K562 (cell line): Measurements from ENCODE around the gene GZMM. TPM values are rescaled to one million over a fixed set of nuclear protein-coding genes. Genes with fewer than 3 reads are reported as not detected.

ENCODE experiments used
- ATAC-seq: fragments of 200-7000 bp; cut with Tn5 transposase; 3 replicates; pipeline ENCODE4 v1.9.1; 2020; ENCODE audit warnings: moderate library complexity
- BruUV-seq: library from RNA; stranded (reverse); fragments of 400-500 nt; replicated peaks from 2 replicates; lab custom pipeline; 2021; lab: Mats Ljungman, UMichigan
- CTCF ChIA-PET: fragments of 300-600 bp; formaldehyde crosslinking; extraction: SDS; loops from one replicate; lab custom pipeline; 2021; ENCODE audit warnings: low intra/inter-chr PET ratio; lab: Yijun Ruan, JAX
- POLR2A ChIA-PET: fragments of 300-600, 350-650 bp; sonication (Branson Sonifier 250); formaldehyde crosslinking; extraction: SDS; loops from one replicate; lab custom pipeline; 2021; ENCODE audit warnings: antibody characterized with exemption, inconsistent platforms; lab: Yijun Ruan, JAX
- DNase-seq, 4 experiments: peaks; one replicate each; pipeline versions ENCODE4 v3.0.0 to v3.0.0-alpha.2; 2011 to 2018; ENCODE audit warnings: low spot score in 3 of 4, mixed read lengths in 3 of 4; ENCODE audit errors: extremely low read depth in 1 of 4
- FAIRE-seq: peaks from 2 replicates; lab custom pipeline; 2011; peaks lifted over from hg19 to GRCh38; lab: Jason Lieb, UNC
- H2AFZ ChIP-seq: 2 replicates; pipeline ENCODE4 v1.6.0; 2011; ENCODE audit warnings: low read depth, low read length, control low read depth, inconsistent platforms
- H3K27ac ChIP-seq: fragments of 200-600 bp; 3 replicates; pipeline ENCODE4 v1.8.0; 2011; ENCODE audit warnings: low read depth, mild to moderate bottlenecking, control low read depth, inconsistent platforms, low read length, moderate library complexity, mixed read lengths; ENCODE audit errors: extremely low read depth
- H3K27me3 ChIP-seq, 2 experiments: fragments of 300-600 bp in 1 of 2; 2 replicates in 1 of 2; 3 replicates in 1 of 2; pipeline versions ENCODE4 v1.6.0 to v1.8.0; 2011; ENCODE audit warnings: inconsistent platforms in 2 of 2, low read length in 2 of 2, mild to moderate bottlenecking in 1 of 2, mixed read lengths in 1 of 2, moderate library complexity in 1 of 2; ENCODE audit not compliant: control insufficient read depth in 2 of 2, insufficient read depth in 2 of 2
- H3K36me3 ChIP-seq: fragments of 300-600 bp; 3 replicates; pipeline ENCODE4 v1.8.0; 2011; ENCODE audit warnings: mild to moderate bottlenecking, low read length, inconsistent platforms; ENCODE audit not compliant: control insufficient read depth, insufficient read depth
- H3K4me1 ChIP-seq, 2 experiments: fragments of 200-600 bp in 1 of 2; replicated peaks in 1 of 2; 2 replicates in 1 of 2; 3 replicates in 1 of 2; pipeline versions ENCODE4 v1.5.1 to v1.8.0; 2011; ENCODE audit warnings: inconsistent platforms in 2 of 2, low read length in 2 of 2, mild to moderate bottlenecking in 1 of 2, mixed read lengths in 1 of 2, moderate library complexity in 1 of 2; ENCODE audit not compliant: control insufficient read depth in 2 of 2, insufficient read depth in 2 of 2
- H3K4me2 ChIP-seq: 2 replicates; pipeline ENCODE4 v1.6.1; 2011; ENCODE audit warnings: low read length, control low read depth, inconsistent platforms, mixed read lengths; ENCODE audit not compliant: insufficient read depth
- H3K4me3 ChIP-seq: fragments of 200-600 bp; sonication (generic), shearing (Covaris generic); 2 replicates; pipeline ENCODE4 v1.5.1; 2016; ENCODE audit warnings: control low read depth, inconsistent platforms
- H3K79me2 ChIP-seq: fragments of 200-600 bp; 3 replicates; pipeline ENCODE4 v1.8.0; 2011; ENCODE audit warnings: low read length, inconsistent platforms; ENCODE audit not compliant: control insufficient read depth, insufficient read depth
- H3K9ac ChIP-seq, 2 experiments: 2 replicates each; pipeline versions ENCODE4 v1.6.0 to v1.6.1; 2011; ENCODE audit warnings: low read depth in 2 of 2, low read length in 2 of 2, control low read depth in 1 of 2, inconsistent platforms in 1 of 2, mild to moderate bottlenecking in 1 of 2, mixed read lengths in 1 of 2; ENCODE audit not compliant: insufficient read depth in 1 of 2
- H3K9me1 ChIP-seq: one replicate; pipeline ENCODE4 v1.6.0; 2011; ENCODE audit warnings: inconsistent platforms, mild to moderate bottlenecking, low read length, moderate library complexity; ENCODE audit not compliant: control insufficient read depth, insufficient read depth
- H3K9me3 ChIP-seq: replicated peaks from 2 replicates; pipeline ENCODE4 v1.5.1; 2011; ENCODE audit warnings: low read depth, low read length, inconsistent platforms; ENCODE audit not compliant: control insufficient read depth, insufficient read depth
- H4K20me1 ChIP-seq: replicated peaks from 2 replicates; pipeline ENCODE4 v1.6.1; 2011; ENCODE audit warnings: low read length, inconsistent platforms, mixed read lengths; ENCODE audit not compliant: control insufficient read depth, insufficient read depth
- MGA ChIP-seq: fragments of 450-650 bp; IDR thresholded peaks from 2 replicates; pipeline ENCODE4 v1.6.1; 2016; ENCODE audit warnings: mild to moderate bottlenecking, moderate library complexity
- WGBS: fragments of 100-300 bp; shearing (Covaris generic); methylation state at CpG from one replicate; pipeline ENCODE4 v1.1.6; 2016; ENCODE audit warnings: low coverage, mixed read lengths; ENCODE audit not compliant: insufficient coverage; ENCODE audit errors: missing lambda C conversion rate; 5-methylcytosine and 5-hydroxymethylcytosine counted together
- in situ Hi-C: fragments of 300-500 bp; cut with MboI; formaldehyde crosslinking; loops from 4 replicates; pipeline ENCODE4 v1.15.0; 2018; ENCODE audit warnings: inconsistent platforms, mixed read lengths
- intact Hi-C: fragments of 100-400 bp; cut with micrococcal nuclease; formaldehyde crosslinking; loops from 2 replicates; pipeline ENCODE4 v1.14.2; 2022
- polyA plus RNA-seq, 8 experiments: library from polyadenylated mRNA; depleted of rRNA in 4 of 8; stranded (reverse) in 5 of 8; unstranded in 3 of 8; fragments of >200 nt; fragmentation: Nextera tagmentation in 2 of 8; fragmentation: Illumina TruSeq in 1 of 8; extraction: Ambion mirVana in 2 of 8; extraction: Trizol in 1 of 8; gene quantifications; 2 replicates each; pipeline versions ENCODE4 v1.2.1 to v1.2.3, GENCODE V29; 2011 to 2014; ENCODE audit warnings: inconsistent platforms in 1 of 8, missing spikeins in 1 of 8
- total RNA-seq, 7 experiments: library from RNA; depleted of rRNA in 6 of 7; stranded (reverse); fragments of >200 nt in 6 of 7; fragmentation: Illumina TruSeq in 2 of 7; extraction: Trizol in 2 of 7; gene quantifications; 2 replicates each; pipeline versions ENCODE4 v1.2.1 to v1.2.3, GENCODE V29; 2011 to 2021; ENCODE audit warnings: low replicate concordance in 1 of 7

Gene GZMM
- total and polyA plus RNA-seq, 9 of the 15 experiments (the other 6 are each of a cell fraction or from before 2014, with no cell fraction given): 0.08 to 2.6 (median 0.70) TPM; not detected in 2

GRCh38 chr19:555474-555808 lies 11.6 kb downstream of the GZMM start:
- H3K36me3 ChIP-seq: no peaks in the 10 kb centered on the region
- H4K20me1 ChIP-seq: no peaks in the 10 kb centered on the region
- WGBS: 44% methylated on average over 11 of the region's 14 CpGs
- BruUV-seq: no TSS peak
- H3K27ac ChIP-seq: peak overlapping the region; percentile 74
- H2AFZ ChIP-seq: peak overlapping the region; percentile 58; the same call in 1 of the 2 replicates
- POLR2A ChIA-PET: interaction anchor here (0.6 to 2.5 kb wide), 12 partner anchors 9 to 756 kb away, joined by 3 to 20 read pairs (median 5); partner anchors contain the start of genes BSG and CDC34
- CTCF ChIA-PET: no interaction called here
- no peaks in the 10 kb centered on the region; the same call in 1 of the 2 replicates for H3K9me3 ChIP-seq
- ATAC-seq (no peak), FAIRE-seq (no peak), DNase-seq (no peak)
- no peaks in the 10 kb centered on the region for H3K79me2 ChIP-seq
- H3K4me2 ChIP-seq: peak overlapping the region; percentile 30; the same call in 1 of the 2 replicates
- H3K9ac ChIP-seq: peak overlapping the region; percentile 29 to 58; a peak in 1 of 4 replicates
- intact Hi-C loops (no loop called here), in situ Hi-C loops (no loop called here)
- H3K4me1 ChIP-seq: peaks cover 24 to 74% of the 10 kb centered on the region in 2 experiments; a peak in 4 of 5 replicates
- H3K4me3 ChIP-seq: no peak overlapping the region
- H3K9me1 ChIP-seq: no peaks in the 10 kb centered on the region
- H3K27me3 ChIP-seq: no peaks in the 10 kb centered on the region
- TF ChIP-seq MGA: no peak
